ENCODE measurements around the gene FBN1. TPM values are rescaled to one million over a fixed set of nuclear protein-coding genes. Genes with fewer than 3 reads are reported as not detected.

FBN1 gene
- total RNA-seq, 4 donors from 2014 or later: 128 to 325 (median 215) TPM

GRCh38 chr15:48607846-48608245 is 37.7 kb downstream of the FBN1 start:
- TF ChIP-seq CTCF (IDR thresholded peaks at IDR 0.05; ENCODE audit: low read depth): no peak

GRCh38 chr15:48604567-48604966 is 40.9 kb downstream of the FBN1 start:
- TF ChIP-seq CTCF (IDR thresholded peaks at IDR 0.05; ENCODE audit: low read depth): no peak

GRCh38 chr15:48603922-48604321 is 41.6 kb downstream of the FBN1 start:
- TF ChIP-seq CTCF (IDR thresholded peaks at IDR 0.05; ENCODE audit: low read depth): no peak

GRCh38 chr15:48603123-48603500 is 42.4 kb downstream of the FBN1 start:
- TF ChIP-seq CTCF (IDR thresholded peaks at IDR 0.05; ENCODE audit: low read depth): no peak

GRCh38 chr15:48602358-48603122 is 43.0 kb downstream of the FBN1 start:
- TF ChIP-seq CTCF (IDR thresholded peaks at IDR 0.05; ENCODE audit: low read depth): no peak

GRCh38 chr15:48601095-48601494 is 44.4 kb downstream of the FBN1 start:
- TF ChIP-seq CTCF (IDR thresholded peaks at IDR 0.05; ENCODE audit: low read depth): no peak

GRCh38 chr15:48596841-48597240 is 48.7 kb downstream of the FBN1 start:
- no peak for TF ChIP-seq CTCF (IDR thresholded peaks at IDR 0.05; ENCODE audit: low read depth)

Data from subcutaneous adipose tissue (tissue), 4 donors.